CD4-positive, alpha-beta T cell treated with Interleukin-17A for 4 hours (primary cell): Measurements from ENCODE around the gene BAIAP2L2.
"Not testable (repeated sequence)": the region's sequence is repeated elsewhere in the genome, so short reads cannot be mapped to it uniquely, and the experiment has no call there.

Experiments used
- DNase-seq: peaks from one replicate; pipeline ENCODE4 v3.0.0-alpha.2; 2020; ENCODE audit warnings: mixed read lengths

The BAIAP2L2 gene

GRCh38 chr22:38110008-38110862, at the start of gene BAIAP2L2:
TSS of gene BAIAP2L2 (minus strand) at chr22:38110684. CDS start at chr22:38110525, 159 bp downstream.
- no peak for DNase-seq

GRCh38 chr22:38155703-38156102, 45.2 kb upstream of the BAIAP2L2 start:
- no peak for DNase-seq

GRCh38 chr22:38154563-38154915, 44.1 kb upstream of the BAIAP2L2 start:
- DNase-seq: not testable (repeated sequence)

GRCh38 chr22:38153821-38154562, 43.5 kb upstream of the BAIAP2L2 start:
- no peak for DNase-seq

GRCh38 chr22:38151126-38151500, 40.6 kb upstream of the BAIAP2L2 start:
- no peak for DNase-seq

GRCh38 chr22:38148245-38148644, 37.8 kb upstream of the BAIAP2L2 start:
- no peak for DNase-seq

GRCh38 chr22:38146166-38146565, 35.7 kb upstream of the BAIAP2L2 start:
- not testable (repeated sequence) for DNase-seq

- DNase-seq: no peak
Observed at GRCh38 chr22:38144025-38144405, 33.5 kb upstream of the BAIAP2L2 start.

- no peak for DNase-seq
Observed at GRCh38 chr22:38142606-38143005, 32.1 kb upstream of the BAIAP2L2 start.

- DNase-seq: no peak
Observed at GRCh38 chr22:38141217-38141973, 30.9 kb upstream of the BAIAP2L2 start.

- no peak for DNase-seq
Observed at GRCh38 chr22:38139901-38140300, 29.4 kb upstream of the BAIAP2L2 start.

- no peak for DNase-seq
Observed at GRCh38 chr22:38138961-38139360, 28.5 kb upstream of the BAIAP2L2 start.

GRCh38 chr22:38137876-38138687, 27.6 kb upstream of the BAIAP2L2 start:
- no peak for DNase-seq

- DNase-seq: no peak
Observed at GRCh38 chr22:38136607-38137006, 26.1 kb upstream of the BAIAP2L2 start.

- DNase-seq: no peak
Observed at GRCh38 chr22:38135133-38135706, 24.7 kb upstream of the BAIAP2L2 start.

GRCh38 chr22:38133331-38133730, 22.8 kb upstream of the BAIAP2L2 start:
- DNase-seq: no peak

- no peak for DNase-seq
Observed at GRCh38 chr22:38132794-38133193, 22.3 kb upstream of the BAIAP2L2 start.

- DNase-seq: no peak
Observed at GRCh38 chr22:38132136-38132535, 21.7 kb upstream of the BAIAP2L2 start.

GRCh38 chr22:38131399-38131798, 20.9 kb upstream of the BAIAP2L2 start:
- DNase-seq: no peak

GRCh38 chr22:38129856-38130255, 19.4 kb upstream of the BAIAP2L2 start:
- no peak for DNase-seq

GRCh38 chr22:38129021-38129420, 18.5 kb upstream of the BAIAP2L2 start:
- DNase-seq: no peak

- no peak for DNase-seq
Observed at GRCh38 chr22:38127869-38128268, 17.4 kb upstream of the BAIAP2L2 start.
